KMS-11 (cell line): Measurements from ENCODE around the gene PPP2R3B.

Experiments
- H2AFZ ChIP-seq: fragments of 200-600 bp; sonication (generic); 2 replicates; pipeline ENCODE4 v1.6.1; 2016; ENCODE audit warnings: antibody characterized with exemption, mixed run types, low read depth
- H3K27ac ChIP-seq: fragments of 200-600 bp; sonication (generic); 2 replicates; pipeline ENCODE4 v1.6.1; 2016; ENCODE audit warnings: mild to moderate bottlenecking, mixed run types
- H3K27me3 ChIP-seq: fragments of 200-600 bp; sonication (generic); 2 replicates; pipeline ENCODE4 v1.6.1; 2017; ENCODE audit warnings: mild to moderate bottlenecking, low read depth, mixed run types, moderate library complexity; ENCODE audit not compliant: insufficient read depth
- H3K36me3 ChIP-seq: fragments of 200-600 bp; sonication (generic); 2 replicates; pipeline ENCODE4 v1.6.1; 2017; ENCODE audit warnings: mild to moderate bottlenecking, mixed run types; ENCODE audit not compliant: insufficient read depth
- H3K4me1 ChIP-seq: fragments of 200-600 bp; sonication (generic); 2 replicates; pipeline ENCODE4 v1.6.1; 2016; ENCODE audit warnings: mild to moderate bottlenecking, low read depth, mixed run types; ENCODE audit not compliant: poor library complexity, severe bottlenecking
- H3K4me2 ChIP-seq: fragments of 200-600 bp; sonication (generic); 2 replicates; pipeline ENCODE4 v1.7.0; 2016; ENCODE audit warnings: mild to moderate bottlenecking, mixed run types
- H3K4me3 ChIP-seq: fragments of 200-600 bp; sonication (generic); IDR thresholded peaks from 2 replicates; pipeline ENCODE4 v1.6.1; 2017; ENCODE audit warnings: low read depth, low read length, mixed read lengths; ENCODE audit not compliant: insufficient read depth
- H3K79me2 ChIP-seq: fragments of 200-600 bp; sonication (generic); 2 replicates; pipeline ENCODE4 v1.6.1; 2016; ENCODE audit warnings: low read depth, mixed run types; ENCODE audit not compliant: insufficient read depth
- H3K9ac ChIP-seq: fragments of 200-600 bp; sonication (generic); 2 replicates; pipeline ENCODE4 v1.6.1; 2016; ENCODE audit warnings: mild to moderate bottlenecking, mixed run types
- H4K20me1 ChIP-seq: fragments of 200-600 bp; sonication (generic); 2 replicates; pipeline ENCODE4 v1.6.1; 2016; ENCODE audit warnings: mild to moderate bottlenecking, mixed run types; ENCODE audit not compliant: insufficient read depth
- CTCF ChIP-seq: fragments of 200-600 bp; sonication (generic); conservative IDR thresholded peaks from 2 replicates; pipeline ENCODE4 v1.6.1; 2017; ENCODE audit warnings: low read depth, mild to moderate bottlenecking, antibody characterized with exemption, low read length, moderate library complexity, mixed read lengths

The PPP2R3B gene

GRCh38 chrX:302975-303374 lies 83.7 kb downstream of the PPP2R3B start:
- H3K27me3 ChIP-seq: no peaks in the 10 kb centered on the region
- H3K9ac ChIP-seq: no peak overlapping the region
- no peak overlapping the region for H3K4me3 ChIP-seq
- no peak overlapping the region for H3K4me2 ChIP-seq
- H3K4me1 ChIP-seq: no peaks in the 10 kb centered on the region
- H3K79me2 ChIP-seq: no peaks in the 10 kb centered on the region
- no peak for TF ChIP-seq CTCF
- H3K27ac ChIP-seq: no peak overlapping the region
- no peak overlapping the region for H2AFZ ChIP-seq
- no peaks in the 10 kb centered on the region for H3K36me3 ChIP-seq
- no peaks in the 10 kb centered on the region for H4K20me1 ChIP-seq

GRCh38 chrX:300334-300733 lies 86.4 kb downstream of the PPP2R3B start:
- TF ChIP-seq CTCF: no peak

GRCh38 chrX:298993-299392 lies 87.7 kb downstream of the PPP2R3B start:
- no peaks in the 10 kb centered on the region for H4K20me1 ChIP-seq
- no peak overlapping the region for H2AFZ ChIP-seq
- no peaks in the 10 kb centered on the region for H3K36me3 ChIP-seq
- H3K27me3 ChIP-seq: no peaks in the 10 kb centered on the region
- TF ChIP-seq CTCF: no peak
- H3K4me2 ChIP-seq: no peak overlapping the region
- no peak overlapping the region for H3K4me3 ChIP-seq
- H3K27ac ChIP-seq: no peak overlapping the region
- H3K79me2 ChIP-seq: no peaks in the 10 kb centered on the region
- no peaks in the 10 kb centered on the region for H3K4me1 ChIP-seq
- no peak overlapping the region for H3K9ac ChIP-seq

More at GRCh38 chrX:300334-300733, 86.4 kb downstream of the PPP2R3B start:
- no peaks in the 10 kb centered on the region for H3K27me3 ChIP-seq
- no peak overlapping the region for H3K9ac ChIP-seq
- no peak overlapping the region for H3K4me3 ChIP-seq
- no peak overlapping the region for H2AFZ ChIP-seq
- no peak overlapping the region for H3K27ac ChIP-seq
- H4K20me1 ChIP-seq: no peaks in the 10 kb centered on the region
- no peak overlapping the region for H3K4me2 ChIP-seq
- H3K79me2 ChIP-seq: no peaks in the 10 kb centered on the region
- H3K4me1 ChIP-seq: no peaks in the 10 kb centered on the region
- H3K36me3 ChIP-seq: no peaks in the 10 kb centered on the region

GRCh38 chrX:295136-295535 lies 91.6 kb downstream of the PPP2R3B start:
- no peak overlapping the region for H3K27ac ChIP-seq
- no peaks in the 10 kb centered on the region for H3K4me1 ChIP-seq
- H3K4me3 ChIP-seq: no peak overlapping the region
- no peaks in the 10 kb centered on the region for H3K27me3 ChIP-seq
- no peaks in the 10 kb centered on the region for H3K79me2 ChIP-seq
- H4K20me1 ChIP-seq: no peaks in the 10 kb centered on the region
- no peak overlapping the region for H2AFZ ChIP-seq
- no peak overlapping the region for H3K9ac ChIP-seq
- H3K4me2 ChIP-seq: no peak overlapping the region
- no peaks in the 10 kb centered on the region for H3K36me3 ChIP-seq
- TF ChIP-seq CTCF: no peak
